T-helper 2 cell treated with Interferon-gamma antibody and Interleukin-4, amounts not matched to agents 5 μg/mL and 100 μg/mL, for 36 hours (primary cell): Measurements from ENCODE around the gene TMEM255B.
A peak's percentile ranks its signal among the peaks of the same experiment; 100 is the strongest.

ENCODE experiments used
- DNase-seq: peaks from one replicate; pipeline ENCODE4 v3.0.0; 2021; ENCODE audit warnings: low spot score
- H3K27ac Mint-ChIP-seq: one replicate; pipeline ENCODE4 v1.8.0; 2021; ENCODE audit warnings: mild to moderate bottlenecking, mixed read lengths
- H3K27me3 Mint-ChIP-seq: one replicate; pipeline ENCODE4 v1.8.0; 2021; ENCODE audit warnings: low read depth, mixed read lengths
- H3K36me3 Mint-ChIP-seq: one replicate; pipeline ENCODE4 v1.8.0; 2021; ENCODE audit warnings: low read depth, mixed read lengths
- H3K4me1 Mint-ChIP-seq: one replicate; pipeline ENCODE4 v1.8.0; 2021; ENCODE audit warnings: low read depth, mixed read lengths
- H3K4me3 Mint-ChIP-seq: one replicate; pipeline ENCODE4 v1.8.0; 2022; ENCODE audit warnings: mild to moderate bottlenecking, moderate library complexity, mixed read lengths
- H3K9me3 Mint-ChIP-seq: one replicate; pipeline ENCODE4 v1.8.0; 2021; ENCODE audit warnings: mixed read lengths

Gene TMEM255B

GRCh38 chr13:113810640-113811039, 51.6 kb downstream of the TMEM255B start:
- H3K9me3 Mint-ChIP-seq, result peaks cover 16% of the 10 kb centered on the region
- no peaks in the 10 kb centered on the region for H3K27me3 Mint-ChIP-seq
- no peak overlapping the region for H3K27ac Mint-ChIP-seq
- H3K36me3 Mint-ChIP-seq, result peaks cover 2% of the 10 kb centered on the region
- H3K4me1 Mint-ChIP-seq, result peaks cover 4% of the 10 kb centered on the region
- DNase-seq, result no peak
- H3K4me3 Mint-ChIP-seq, result no peak overlapping the region

DNA sequence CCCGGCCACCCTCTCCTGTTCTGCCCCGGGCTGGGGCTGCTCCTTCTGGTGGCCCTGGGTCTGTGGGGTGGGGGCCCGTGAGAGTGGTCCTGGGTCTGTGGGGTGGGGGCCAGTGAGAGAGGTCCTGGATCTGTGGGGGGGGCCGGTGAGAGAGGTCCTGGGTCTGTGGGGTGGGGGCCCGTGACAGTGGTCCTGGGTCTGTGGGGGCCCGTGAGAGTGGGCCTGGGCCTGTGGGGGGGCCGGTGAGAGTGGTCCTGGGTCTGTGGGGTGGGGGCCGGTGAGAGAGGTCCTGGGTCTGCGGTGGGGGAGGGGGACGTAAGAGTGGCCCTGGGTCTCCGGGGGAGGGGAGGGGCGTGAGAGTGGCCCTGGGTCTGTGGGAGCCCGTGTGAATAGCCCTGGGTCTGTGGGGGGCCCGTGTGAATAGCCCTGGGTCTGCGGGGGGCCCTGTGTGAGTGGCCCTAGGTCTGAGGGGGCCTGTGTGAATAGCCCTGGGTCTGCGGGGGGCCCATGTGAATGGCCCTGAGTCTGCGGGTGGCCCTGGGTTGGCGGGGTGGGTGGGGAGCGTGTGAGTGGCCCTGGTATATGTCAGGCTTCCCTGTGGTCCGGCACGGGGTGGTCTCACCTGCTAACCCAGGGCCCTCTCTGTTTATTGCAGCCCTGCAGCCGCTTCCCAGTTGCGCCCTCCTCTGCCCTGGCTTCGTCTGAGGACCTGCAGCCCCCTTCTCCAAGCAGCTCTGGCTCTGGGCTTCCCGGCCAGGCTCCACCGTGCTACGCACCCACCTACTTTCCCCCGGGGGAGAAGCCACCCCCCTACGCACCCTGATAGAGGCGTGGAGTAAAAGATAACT, 52.3 kb downstream of the TMEM255B start:
- H3K36me3 Mint-ChIP-seq, result peaks cover 5% of the 10 kb centered on the region

GRCh38 chr13:113812178-113813040, 53.4 kb downstream of the TMEM255B start:
- Mint-ChIP-seq H3K4me1 (peaks cover 12% of the 10 kb centered on the region), H3K9me3 (peaks cover 16% of the 10 kb centered on the region), H3K36me3 (peaks cover 9% of the 10 kb centered on the region), H3K27ac (no peak overlapping the region), H3K4me3 (no peak overlapping the region), H3K27me3 (no peaks in the 10 kb centered on the region)
- no peak for DNase-seq

More for the DNA sequence above, 52.3 kb downstream of the TMEM255B start:
- no peak overlapping the region for H3K27ac Mint-ChIP-seq
- H3K27me3 Mint-ChIP-seq, result no peaks in the 10 kb centered on the region
- peaks cover 7% of the 10 kb centered on the region for H3K4me1 Mint-ChIP-seq
- peaks cover 16% of the 10 kb centered on the region for H3K9me3 Mint-ChIP-seq
- DNase-seq, result no peak
- no peak overlapping the region for H3K4me3 Mint-ChIP-seq

- Mint-ChIP-seq H3K36me3 (peaks cover 12% of the 10 kb centered on the region), H3K4me3 (no peak overlapping the region), H3K27ac (no peak overlapping the region), H3K27me3 (no peaks in the 10 kb centered on the region), H3K4me1 (peaks cover 15% of the 10 kb centered on the region), H3K9me3 (peaks cover 12% of the 10 kb centered on the region)
- no peak for DNase-seq
Measured at GRCh38 chr13:113813070-113813748, 54.2 kb downstream of the TMEM255B start.

- Mint-ChIP-seq H3K4me3 (no peak overlapping the region), H3K9me3 (peaks cover 5% of the 10 kb centered on the region), H3K27ac (no peak overlapping the region), H3K36me3 (peaks cover 12% of the 10 kb centered on the region), H3K4me1 (peaks cover 15% of the 10 kb centered on the region), H3K27me3 (no peaks in the 10 kb centered on the region)
- no peak for DNase-seq
Measured at GRCh38 chr13:113813749-113814434, 54.9 kb downstream of the TMEM255B start.

GRCh38 chr13:113814435-113814821, 55.4 kb downstream of the TMEM255B start:
- H3K27me3 Mint-ChIP-seq, result no peaks in the 10 kb centered on the region

GRCh38 chr13:113815151-113816058, 56.4 kb downstream of the TMEM255B start:
- DNase-seq, result peak; percentile 38
- Mint-ChIP-seq H3K27ac (peak overlapping the region; percentile 85), H3K4me3 (peak overlapping the region; percentile 96), H3K27me3 (no peaks in the 10 kb centered on the region), H3K4me1 (peaks cover 15% of the 10 kb centered on the region), H3K9me3 (peaks cover under 1% of the 10 kb centered on the region), H3K36me3 (peaks cover 12% of the 10 kb centered on the region)

More at GRCh38 chr13:113814435-113814821, 55.4 kb downstream of the TMEM255B start:
- peaks cover 4% of the 10 kb centered on the region for H3K9me3 Mint-ChIP-seq
- H3K36me3 Mint-ChIP-seq, result peaks cover 12% of the 10 kb centered on the region
- no peak overlapping the region for H3K4me3 Mint-ChIP-seq
- peaks cover 15% of the 10 kb centered on the region for H3K4me1 Mint-ChIP-seq
- DNase-seq, result no peak
- no peak overlapping the region for H3K27ac Mint-ChIP-seq

- no peaks in the 10 kb centered on the region for H3K9me3 Mint-ChIP-seq
- H3K36me3 Mint-ChIP-seq, result peaks cover 14% of the 10 kb centered on the region
- H3K27me3 Mint-ChIP-seq, result no peaks in the 10 kb centered on the region
- H3K27ac Mint-ChIP-seq, result peak overlapping the region; percentile 85
- no peak for DNase-seq
- H3K4me1 Mint-ChIP-seq, result peaks cover 15% of the 10 kb centered on the region
- H3K4me3 Mint-ChIP-seq, result peak overlapping the region; percentile 96
Measured at GRCh38 chr13:113816254-113816929, 57.4 kb downstream of the TMEM255B start.

GRCh38 chr13:113816946-113817859, 58.2 kb downstream of the TMEM255B start:
- H3K27ac Mint-ChIP-seq, result peak overlapping the region; percentile 81
- H3K36me3 Mint-ChIP-seq, result peaks cover 14% of the 10 kb centered on the region
- H3K27me3 Mint-ChIP-seq, result no peaks in the 10 kb centered on the region
- peak; percentile 69 for DNase-seq
- no peaks in the 10 kb centered on the region for H3K9me3 Mint-ChIP-seq
- peak overlapping the region; percentile 96 for H3K4me3 Mint-ChIP-seq
- H3K4me1 Mint-ChIP-seq, result peaks cover 15% of the 10 kb centered on the region

GRCh38 chr13:113817860-113818691, 59.0 kb downstream of the TMEM255B start:
- peaks cover 14% of the 10 kb centered on the region for H3K36me3 Mint-ChIP-seq
- no peak for DNase-seq
- H3K9me3 Mint-ChIP-seq, result no peaks in the 10 kb centered on the region
- H3K4me1 Mint-ChIP-seq, result peaks cover 15% of the 10 kb centered on the region
- H3K27me3 Mint-ChIP-seq, result no peaks in the 10 kb centered on the region
- H3K27ac Mint-ChIP-seq, result no peak overlapping the region
- H3K4me3 Mint-ChIP-seq, result no peak overlapping the region
